ENCODE data around the gene EEF2K.

Gene EEF2K

GRCh38 chr16:22337849-22338635 is 132.0 kb downstream of the EEF2K start:
- H3K27me3 ChIP-seq (ENCODE audit: insufficient read depth, low read depth, severe bottlenecking), result no peaks in the 10 kb centered on the region
- H3K9me3 ChIP-seq (ENCODE audit: severe bottlenecking), result peaks cover 24% of the 10 kb centered on the region
- DNase-seq, result no peak
- peaks cover 35% of the 10 kb centered on the region for H3K36me3 ChIP-seq
- H3K4me3 ChIP-seq (ENCODE audit: low read depth, low read length), result no peak overlapping the region
- no peak overlapping the region for H3K27ac ChIP-seq
- TF ChIP-seq, protein P1, sequence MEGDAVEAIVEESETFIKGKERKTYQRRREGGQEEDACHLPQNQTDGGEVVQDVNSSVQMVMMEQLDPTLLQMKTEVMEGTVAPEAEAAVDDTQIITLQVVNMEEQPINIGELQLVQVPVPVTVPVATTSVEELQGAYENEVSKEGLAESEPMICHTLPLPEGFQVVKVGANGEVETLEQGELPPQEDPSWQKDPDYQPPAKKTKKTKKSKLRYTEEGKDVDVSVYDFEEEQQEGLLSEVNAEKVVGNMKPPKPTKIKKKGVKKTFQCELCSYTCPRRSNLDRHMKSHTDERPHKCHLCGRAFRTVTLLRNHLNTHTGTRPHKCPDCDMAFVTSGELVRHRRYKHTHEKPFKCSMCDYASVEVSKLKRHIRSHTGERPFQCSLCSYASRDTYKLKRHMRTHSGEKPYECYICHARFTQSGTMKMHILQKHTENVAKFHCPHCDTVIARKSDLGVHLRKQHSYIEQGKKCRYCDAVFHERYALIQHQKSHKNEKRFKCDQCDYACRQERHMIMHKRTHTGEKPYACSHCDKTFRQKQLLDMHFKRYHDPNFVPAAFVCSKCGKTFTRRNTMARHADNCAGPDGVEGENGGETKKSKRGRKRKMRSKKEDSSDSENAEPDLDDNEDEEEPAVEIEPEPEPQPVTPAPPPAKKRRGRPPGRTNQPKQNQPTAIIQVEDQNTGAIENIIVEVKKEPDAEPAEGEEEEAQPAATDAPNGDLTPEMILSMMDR (IDR thresholded peaks at IDR 0.05; ENCODE audit: low read depth, low read length), result no peak

Data from WERI-Rb-1 (cell line).